PFSK-1 (cell line): Measurements from ENCODE around the gene CCND3.

Experiments used
- FOXP2 ChIP-seq: optimal IDR thresholded peaks from 2 replicates; pipeline ENCODE3; 2011; ENCODE audit warnings: borderline replicate concordance, control low read depth, inconsistent platforms; ENCODE audit not compliant: insufficient read depth; ENCODE audit errors: extremely low read length, extremely low read depth
- SIN3A ChIP-seq: IDR thresholded peaks from 2 replicates; pipeline ENCODE4 v1.6.1; 2012; ENCODE audit warnings: mild to moderate bottlenecking, low read length, moderate library complexity, borderline replicate concordance; ENCODE audit not compliant: insufficient read depth
- TAF1 ChIP-seq: IDR thresholded peaks from 2 replicates; pipeline ENCODE4 v1.6.1; 2012; ENCODE audit warnings: low read length, control low read depth, borderline replicate concordance; ENCODE audit not compliant: insufficient read depth

GRCh38 chr6:41920921-41921711, 20.5 kb downstream of the CCND3 start, which contains the start of the genes BYSL and MED20:
- no peak for TF ChIP-seq FOXP2
- TF ChIP-seq TAF1: peak; percentile 74; the same call in 1 of the 2 replicates
- peak; percentile 86; the same call in 1 of the 2 replicates for TF ChIP-seq SIN3A
